ENCODE measurements around the gene UBE2J2. TPM values are rescaled to one million over a fixed set of nuclear protein-coding genes. Genes with fewer than 3 reads are reported as not detected.
"Not testable (repeated sequence)": the region's sequence is repeated elsewhere in the genome, so short reads cannot be mapped to it uniquely, and the experiment has no call there.

UBE2J2 gene
- total RNA-seq, 2 donors from 2014 or later, result 43.1 to 83.3 TPM

DNA sequence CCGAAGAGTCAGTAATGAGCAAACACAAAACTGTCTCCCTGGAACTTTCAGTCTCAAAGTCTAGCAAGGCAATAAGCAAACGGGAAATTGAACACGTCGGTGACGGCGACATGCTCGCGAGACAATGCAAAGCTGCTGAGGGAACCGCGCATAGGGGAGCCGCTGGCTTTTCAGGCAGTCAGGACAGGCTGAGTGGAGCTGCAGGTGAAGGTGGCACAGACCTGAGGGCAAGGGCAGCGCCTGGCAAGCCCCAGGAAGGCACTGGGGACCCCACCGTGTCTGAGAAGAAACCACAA is 45.9 kb upstream of the UBE2J2 start:
- no peak for DNase-seq
- Histone ChIP-seq H3K9ac (ENCODE audit: low read depth in 2 of 2, low read length in 2 of 2) (no peak overlapping the region), H3K4me3 (no peak overlapping the region), H3K27me3 (no peaks in the 10 kb centered on the region), H3K4me1 (peaks cover 5% of the 10 kb centered on the region), H3K36me3 (no peaks in the 10 kb centered on the region), H3K27ac (no peak overlapping the region), H3K9me3 (no peaks in the 10 kb centered on the region)
- intact Hi-C loops (cut with DNase I), result no loop called here
- no peak for TF ChIP-seq CTCF (IDR thresholded peaks at IDR 0.05)

DNA sequence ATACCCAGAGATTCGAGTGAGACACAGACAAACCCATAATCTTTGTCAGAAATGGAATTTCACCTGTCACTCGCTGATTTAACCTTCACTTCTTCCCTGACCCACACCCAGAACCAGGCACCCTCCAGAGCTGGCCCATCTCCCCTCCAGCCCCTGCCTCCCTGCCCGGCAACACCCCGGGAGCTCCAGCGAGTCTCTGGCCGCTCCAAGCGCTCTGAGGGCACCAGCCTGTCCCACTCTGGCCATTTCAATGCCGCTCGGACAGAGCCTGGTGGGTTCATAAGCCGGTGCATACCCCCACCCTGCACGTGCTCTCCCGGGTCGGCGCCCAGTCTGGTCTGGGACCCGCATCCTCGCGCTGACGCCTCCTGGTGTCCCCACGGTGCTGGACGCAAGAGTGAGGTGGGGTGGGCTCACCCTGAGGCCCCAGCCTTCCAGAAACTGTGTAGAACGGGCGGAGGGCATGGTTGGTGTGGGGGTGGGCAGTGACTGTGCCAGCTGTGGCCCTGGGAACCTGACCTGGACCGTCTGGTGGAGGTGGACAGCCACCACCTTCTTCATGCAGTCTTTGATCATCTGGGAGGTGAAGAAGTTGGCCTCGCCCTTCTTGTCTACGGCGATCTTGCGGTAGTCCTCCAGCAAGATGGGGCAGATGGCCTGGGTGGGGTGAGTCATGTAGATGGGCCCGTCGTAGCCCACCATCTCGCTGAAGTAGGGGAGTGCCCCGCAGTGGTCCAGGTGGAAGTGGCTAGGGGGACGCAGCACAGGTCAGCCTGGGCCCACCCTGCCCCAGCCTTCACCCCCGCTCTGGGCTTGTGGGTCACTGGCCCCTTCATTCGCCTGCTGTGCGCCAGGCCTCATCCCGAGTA is 45.4 kb upstream of the UBE2J2 start:
- Histone ChIP-seq H3K9me3 (no peaks in the 10 kb centered on the region), H3K4me3 (no peak overlapping the region), H3K36me3 (no peaks in the 10 kb centered on the region), H3K4me1 (peaks cover 5% of the 10 kb centered on the region), H3K27ac (no peak overlapping the region), H3K27me3 (no peaks in the 10 kb centered on the region), H3K9ac (ENCODE audit: low read depth in 2 of 2, low read length in 2 of 2) (no peak overlapping the region)
- intact Hi-C loops (cut with DNase I), result no loop called here
- DNase-seq, result no peak
- no peak for TF ChIP-seq CTCF (IDR thresholded peaks at IDR 0.05)

GRCh38 chr1:1318131-1318652 is 44.5 kb upstream of the UBE2J2 start:
- Histone ChIP-seq H3K9me3 (no peaks in the 10 kb centered on the region), H3K9ac (ENCODE audit: low read depth in 2 of 2, low read length in 2 of 2) (no peak overlapping the region), H3K27me3 (no peaks in the 10 kb centered on the region), H3K4me3 (no peak overlapping the region), H3K4me1 (peaks cover 2% of the 10 kb centered on the region), H3K36me3 (no peaks in the 10 kb centered on the region), H3K27ac (peak overlapping the region; percentile 44)
- intact Hi-C loops (cut with DNase I), result no loop called here
- no peak for TF ChIP-seq CTCF (IDR thresholded peaks at IDR 0.05)
- peak; percentile 77 for DNase-seq

- no peaks in the 10 kb centered on the region for H3K9me3 ChIP-seq
- intact Hi-C loops (cut with DNase I), result no loop called here
- no peaks in the 10 kb centered on the region for H3K27me3 ChIP-seq
- peak overlapping the region; percentile 44 for H3K27ac ChIP-seq
- no peak for TF ChIP-seq CTCF (IDR thresholded peaks at IDR 0.05)
- H3K9ac ChIP-seq (ENCODE audit: low read depth in 2 of 2, low read length in 2 of 2), result no peak overlapping the region
- H3K36me3 ChIP-seq, result no peaks in the 10 kb centered on the region
- DNase-seq, result no peak
- no peak overlapping the region for H3K4me3 ChIP-seq
- H3K4me1 ChIP-seq, result no peaks in the 10 kb centered on the region
Observed at GRCh38 chr1:1317420-1317819, 43.8 kb upstream of the UBE2J2 start.

DNA sequence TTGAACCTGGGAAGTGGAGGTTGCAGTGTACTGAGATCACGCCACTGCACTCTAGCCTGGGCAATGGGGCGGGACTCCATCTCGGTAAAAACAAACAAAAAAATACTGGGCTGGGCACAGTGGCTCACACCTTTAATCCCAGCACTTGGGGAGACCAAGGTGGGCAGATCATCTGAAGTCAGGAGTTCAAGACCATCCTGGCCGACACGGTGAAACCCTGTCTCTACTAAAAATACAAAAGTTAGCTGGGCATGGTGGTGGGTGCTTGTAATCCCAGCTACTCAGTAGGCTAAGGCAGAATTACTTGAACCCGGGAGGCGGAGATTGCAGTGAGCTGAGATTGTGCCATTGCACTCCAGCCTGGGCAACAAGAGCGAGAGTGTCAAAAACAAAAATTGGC is 42.5 kb upstream of the UBE2J2 start:
- H3K9ac ChIP-seq (ENCODE audit: low read depth in 2 of 2, low read length in 2 of 2); H3K27ac ChIP-seq; H3K36me3 ChIP-seq; DNase-seq; H3K9me3 ChIP-seq; H3K4me1 ChIP-seq; H3K27me3 ChIP-seq; intact Hi-C loops (cut with DNase I); H3K4me3 ChIP-seq: not testable (repeated sequence)

- Histone ChIP-seq H3K27ac (no peak overlapping the region), H3K9me3 (no peaks in the 10 kb centered on the region), H3K27me3 (no peaks in the 10 kb centered on the region), H3K36me3 (no peaks in the 10 kb centered on the region), H3K4me3 (no peak overlapping the region), H3K9ac (ENCODE audit: low read depth in 2 of 2, low read length in 2 of 2) (no peak overlapping the region), H3K4me1 (no peaks in the 10 kb centered on the region)
- DNase-seq, result no peak
- no peak for TF ChIP-seq CTCF (IDR thresholded peaks at IDR 0.05)
- intact Hi-C loops (cut with DNase I), result no loop called here
Observed at GRCh38 chr1:1315435-1315954, 41.8 kb upstream of the UBE2J2 start.

Measured in colonic mucosa (tissue), 4 donors.